ENCODE measurements around the gene PIGT. TPM values are rescaled to one million over a fixed set of nuclear protein-coding genes. Genes with fewer than 3 reads are reported as not detected.

Gene PIGT
- total and polyA plus RNA-seq, 2 experiments from 2014 or later: 48.4 to 63.1 TPM

DNA sequence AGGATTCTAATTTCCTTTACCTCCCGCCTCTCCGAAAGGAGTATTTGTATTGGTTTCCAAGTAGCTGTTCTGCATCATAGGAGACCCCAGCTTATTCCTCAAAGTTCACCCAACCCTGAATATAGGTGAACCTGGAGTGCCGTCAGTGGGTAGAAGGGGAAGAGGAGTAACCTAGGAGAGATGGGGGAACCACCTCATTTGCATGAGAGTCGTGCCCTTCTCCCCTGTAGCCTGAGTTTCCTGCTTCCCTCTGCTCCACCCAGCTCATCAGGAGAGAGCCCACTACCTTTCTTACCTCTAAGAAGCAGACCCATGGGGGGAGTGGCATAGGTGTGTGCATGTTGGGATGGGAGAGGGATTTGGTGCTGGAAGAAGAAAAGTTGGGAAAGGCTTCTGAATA lies 36.3 kb downstream of the PIGT start (continued):
- TF ChIP-seq, protein P1, sequence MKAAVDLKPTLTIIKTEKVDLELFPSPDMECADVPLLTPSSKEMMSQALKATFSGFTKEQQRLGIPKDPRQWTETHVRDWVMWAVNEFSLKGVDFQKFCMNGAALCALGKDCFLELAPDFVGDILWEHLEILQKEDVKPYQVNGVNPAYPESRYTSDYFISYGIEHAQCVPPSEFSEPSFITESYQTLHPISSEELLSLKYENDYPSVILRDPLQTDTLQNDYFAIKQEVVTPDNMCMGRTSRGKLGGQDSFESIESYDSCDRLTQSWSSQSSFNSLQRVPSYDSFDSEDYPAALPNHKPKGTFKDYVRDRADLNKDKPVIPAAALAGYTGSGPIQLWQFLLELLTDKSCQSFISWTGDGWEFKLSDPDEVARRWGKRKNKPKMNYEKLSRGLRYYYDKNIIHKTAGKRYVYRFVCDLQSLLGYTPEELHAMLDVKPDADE (IDR thresholded peaks at IDR 0.05): no peak
- no peak for TF ChIP-seq STAT1 (IDR thresholded peaks at IDR 0.05; ENCODE audit: unreplicated experiment)
- no peak for TF ChIP-seq POLR2AphosphoS5 (IDR thresholded peaks at IDR 0.05; ENCODE audit: low read depth)
- TF ChIP-seq EZH2 (IDR thresholded peaks at IDR 0.05; ENCODE audit: low read depth, unreplicated experiment): no peak
- TF ChIP-seq EZH2phosphoT487 (IDR thresholded peaks at IDR 0.05; ENCODE audit: unreplicated experiment): no peak
- TF ChIP-seq ZNF114 (CRISPR knock-in tag; IDR thresholded peaks at IDR 0.05): no peak
- no peak for TF ChIP-seq NANOG (IDR thresholded peaks at IDR 0.05; ENCODE audit: borderline replicate concordance)
- TF ChIP-seq ZNF331 (CRISPR knock-in tag; IDR thresholded peaks at IDR 0.05; ENCODE audit: low read depth): no peak
- TF ChIP-seq, protein P2, sequence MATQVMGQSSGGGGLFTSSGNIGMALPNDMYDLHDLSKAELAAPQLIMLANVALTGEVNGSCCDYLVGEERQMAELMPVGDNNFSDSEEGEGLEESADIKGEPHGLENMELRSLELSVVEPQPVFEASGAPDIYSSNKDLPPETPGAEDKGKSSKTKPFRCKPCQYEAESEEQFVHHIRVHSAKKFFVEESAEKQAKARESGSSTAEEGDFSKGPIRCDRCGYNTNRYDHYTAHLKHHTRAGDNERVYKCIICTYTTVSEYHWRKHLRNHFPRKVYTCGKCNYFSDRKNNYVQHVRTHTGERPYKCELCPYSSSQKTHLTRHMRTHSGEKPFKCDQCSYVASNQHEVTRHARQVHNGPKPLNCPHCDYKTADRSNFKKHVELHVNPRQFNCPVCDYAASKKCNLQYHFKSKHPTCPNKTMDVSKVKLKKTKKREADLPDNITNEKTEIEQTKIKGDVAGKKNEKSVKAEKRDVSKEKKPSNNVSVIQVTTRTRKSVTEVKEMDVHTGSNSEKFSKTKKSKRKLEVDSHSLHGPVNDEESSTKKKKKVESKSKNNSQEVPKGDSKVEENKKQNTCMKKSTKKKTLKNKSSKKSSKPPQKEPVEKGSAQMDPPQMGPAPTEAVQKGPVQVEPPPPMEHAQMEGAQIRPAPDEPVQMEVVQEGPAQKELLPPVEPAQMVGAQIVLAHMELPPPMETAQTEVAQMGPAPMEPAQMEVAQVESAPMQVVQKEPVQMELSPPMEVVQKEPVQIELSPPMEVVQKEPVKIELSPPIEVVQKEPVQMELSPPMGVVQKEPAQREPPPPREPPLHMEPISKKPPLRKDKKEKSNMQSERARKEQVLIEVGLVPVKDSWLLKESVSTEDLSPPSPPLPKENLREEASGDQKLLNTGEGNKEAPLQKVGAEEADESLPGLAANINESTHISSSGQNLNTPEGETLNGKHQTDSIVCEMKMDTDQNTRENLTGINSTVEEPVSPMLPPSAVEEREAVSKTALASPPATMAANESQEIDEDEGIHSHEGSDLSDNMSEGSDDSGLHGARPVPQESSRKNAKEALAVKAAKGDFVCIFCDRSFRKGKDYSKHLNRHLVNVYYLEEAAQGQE (IDR thresholded peaks at IDR 0.05; ENCODE audit: unreplicated experiment): no peak
- no peak for TF ChIP-seq CREB1 (CRISPR knock-in tag; IDR thresholded peaks at IDR 0.05; ENCODE audit: low read depth)

DNA sequence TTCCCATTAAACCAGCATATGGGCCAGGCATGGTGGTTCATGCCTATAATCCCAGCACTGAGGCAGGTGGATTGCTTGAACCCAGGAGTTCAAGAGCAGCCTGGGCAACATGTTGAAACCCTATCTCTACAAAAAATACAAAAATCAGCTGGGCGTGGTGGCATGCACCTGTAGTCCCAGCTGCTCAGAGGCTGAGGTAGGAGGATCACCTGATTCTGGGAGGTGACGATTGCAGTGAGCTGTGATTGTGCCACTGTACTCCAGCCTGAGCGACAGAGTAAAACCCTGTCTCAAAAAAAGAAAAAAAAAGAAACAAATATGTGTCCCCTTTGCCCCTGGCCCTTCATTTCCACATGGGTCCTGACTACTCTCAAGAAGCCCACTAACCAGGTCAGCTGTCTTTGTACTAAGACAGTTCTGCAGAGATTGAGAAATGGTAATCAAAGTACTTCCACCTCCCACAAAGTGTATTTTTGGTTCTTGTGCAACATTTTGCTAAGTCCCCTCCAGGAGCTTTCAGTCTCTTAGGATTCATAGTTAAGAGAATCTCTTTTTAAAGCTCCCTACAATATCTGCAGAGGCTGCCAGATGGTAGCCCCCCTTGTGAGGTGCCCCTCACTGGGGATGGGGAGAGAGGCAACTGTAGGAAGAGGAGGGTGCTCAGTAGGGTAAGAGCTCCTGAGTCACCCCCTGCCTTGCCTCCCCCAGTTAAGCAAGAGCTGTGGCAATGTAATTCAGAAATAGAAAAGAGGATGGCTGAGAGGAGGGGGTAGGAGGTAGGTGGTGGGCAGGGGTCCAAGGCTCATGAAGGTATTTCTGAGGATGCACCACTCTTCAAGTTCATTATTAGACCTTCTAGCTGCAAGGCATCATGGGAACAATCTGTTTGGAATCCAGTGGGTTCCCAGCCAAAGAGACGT lies 37.1 kb downstream of the PIGT start:
- Histone ChIP-seq H3K4me3 (no peak overlapping the region), H3F3A (replicated peaks; ENCODE audit: low read depth) (0 out of 2 replicates have a peak, but pooled peaks cover 3% of the 10 kb centered on the region), H3K4me1 (ENCODE audit: insufficient read depth) (peaks cover 8% of the 10 kb centered on the region), H3K27me3 (ENCODE audit: insufficient read depth) (no peaks in the 10 kb centered on the region), H3K79me2 (replicated peaks; ENCODE audit: insufficient read depth) (no peaks in the 10 kb centered on the region), H3K9me2 (ENCODE audit: insufficient read depth) (no peaks in the 10 kb centered on the region), H3K36me3 (ENCODE audit: insufficient read depth) (no peaks in the 10 kb centered on the region), H3K27ac (ENCODE audit: low read depth) (no peak overlapping the region), H3K4me2 (no peak overlapping the region), H2AFZ (no peak overlapping the region), H4K20me1 (replicated peaks; ENCODE audit: insufficient read depth) (no peaks in the 10 kb centered on the region)
- Mint-ChIP-seq H3K36me3 (ENCODE audit: low read depth) (no peaks in the 10 kb centered on the region), H3K9me3 (no peaks in the 10 kb centered on the region), H3K27ac (no peak overlapping the region), H3K4me1 (peaks cover 8% of the 10 kb centered on the region), H3K4me3 (no peak overlapping the region), H3K27me3 (ENCODE audit: insufficient read depth, low read depth, poor library complexity) (peaks cover 3% of the 10 kb centered on the region)
- no peak for DNase-seq (ENCODE audit: low spot score)
- ATAC-seq: no peak
- TF ChIP-seq, protein P3, sequence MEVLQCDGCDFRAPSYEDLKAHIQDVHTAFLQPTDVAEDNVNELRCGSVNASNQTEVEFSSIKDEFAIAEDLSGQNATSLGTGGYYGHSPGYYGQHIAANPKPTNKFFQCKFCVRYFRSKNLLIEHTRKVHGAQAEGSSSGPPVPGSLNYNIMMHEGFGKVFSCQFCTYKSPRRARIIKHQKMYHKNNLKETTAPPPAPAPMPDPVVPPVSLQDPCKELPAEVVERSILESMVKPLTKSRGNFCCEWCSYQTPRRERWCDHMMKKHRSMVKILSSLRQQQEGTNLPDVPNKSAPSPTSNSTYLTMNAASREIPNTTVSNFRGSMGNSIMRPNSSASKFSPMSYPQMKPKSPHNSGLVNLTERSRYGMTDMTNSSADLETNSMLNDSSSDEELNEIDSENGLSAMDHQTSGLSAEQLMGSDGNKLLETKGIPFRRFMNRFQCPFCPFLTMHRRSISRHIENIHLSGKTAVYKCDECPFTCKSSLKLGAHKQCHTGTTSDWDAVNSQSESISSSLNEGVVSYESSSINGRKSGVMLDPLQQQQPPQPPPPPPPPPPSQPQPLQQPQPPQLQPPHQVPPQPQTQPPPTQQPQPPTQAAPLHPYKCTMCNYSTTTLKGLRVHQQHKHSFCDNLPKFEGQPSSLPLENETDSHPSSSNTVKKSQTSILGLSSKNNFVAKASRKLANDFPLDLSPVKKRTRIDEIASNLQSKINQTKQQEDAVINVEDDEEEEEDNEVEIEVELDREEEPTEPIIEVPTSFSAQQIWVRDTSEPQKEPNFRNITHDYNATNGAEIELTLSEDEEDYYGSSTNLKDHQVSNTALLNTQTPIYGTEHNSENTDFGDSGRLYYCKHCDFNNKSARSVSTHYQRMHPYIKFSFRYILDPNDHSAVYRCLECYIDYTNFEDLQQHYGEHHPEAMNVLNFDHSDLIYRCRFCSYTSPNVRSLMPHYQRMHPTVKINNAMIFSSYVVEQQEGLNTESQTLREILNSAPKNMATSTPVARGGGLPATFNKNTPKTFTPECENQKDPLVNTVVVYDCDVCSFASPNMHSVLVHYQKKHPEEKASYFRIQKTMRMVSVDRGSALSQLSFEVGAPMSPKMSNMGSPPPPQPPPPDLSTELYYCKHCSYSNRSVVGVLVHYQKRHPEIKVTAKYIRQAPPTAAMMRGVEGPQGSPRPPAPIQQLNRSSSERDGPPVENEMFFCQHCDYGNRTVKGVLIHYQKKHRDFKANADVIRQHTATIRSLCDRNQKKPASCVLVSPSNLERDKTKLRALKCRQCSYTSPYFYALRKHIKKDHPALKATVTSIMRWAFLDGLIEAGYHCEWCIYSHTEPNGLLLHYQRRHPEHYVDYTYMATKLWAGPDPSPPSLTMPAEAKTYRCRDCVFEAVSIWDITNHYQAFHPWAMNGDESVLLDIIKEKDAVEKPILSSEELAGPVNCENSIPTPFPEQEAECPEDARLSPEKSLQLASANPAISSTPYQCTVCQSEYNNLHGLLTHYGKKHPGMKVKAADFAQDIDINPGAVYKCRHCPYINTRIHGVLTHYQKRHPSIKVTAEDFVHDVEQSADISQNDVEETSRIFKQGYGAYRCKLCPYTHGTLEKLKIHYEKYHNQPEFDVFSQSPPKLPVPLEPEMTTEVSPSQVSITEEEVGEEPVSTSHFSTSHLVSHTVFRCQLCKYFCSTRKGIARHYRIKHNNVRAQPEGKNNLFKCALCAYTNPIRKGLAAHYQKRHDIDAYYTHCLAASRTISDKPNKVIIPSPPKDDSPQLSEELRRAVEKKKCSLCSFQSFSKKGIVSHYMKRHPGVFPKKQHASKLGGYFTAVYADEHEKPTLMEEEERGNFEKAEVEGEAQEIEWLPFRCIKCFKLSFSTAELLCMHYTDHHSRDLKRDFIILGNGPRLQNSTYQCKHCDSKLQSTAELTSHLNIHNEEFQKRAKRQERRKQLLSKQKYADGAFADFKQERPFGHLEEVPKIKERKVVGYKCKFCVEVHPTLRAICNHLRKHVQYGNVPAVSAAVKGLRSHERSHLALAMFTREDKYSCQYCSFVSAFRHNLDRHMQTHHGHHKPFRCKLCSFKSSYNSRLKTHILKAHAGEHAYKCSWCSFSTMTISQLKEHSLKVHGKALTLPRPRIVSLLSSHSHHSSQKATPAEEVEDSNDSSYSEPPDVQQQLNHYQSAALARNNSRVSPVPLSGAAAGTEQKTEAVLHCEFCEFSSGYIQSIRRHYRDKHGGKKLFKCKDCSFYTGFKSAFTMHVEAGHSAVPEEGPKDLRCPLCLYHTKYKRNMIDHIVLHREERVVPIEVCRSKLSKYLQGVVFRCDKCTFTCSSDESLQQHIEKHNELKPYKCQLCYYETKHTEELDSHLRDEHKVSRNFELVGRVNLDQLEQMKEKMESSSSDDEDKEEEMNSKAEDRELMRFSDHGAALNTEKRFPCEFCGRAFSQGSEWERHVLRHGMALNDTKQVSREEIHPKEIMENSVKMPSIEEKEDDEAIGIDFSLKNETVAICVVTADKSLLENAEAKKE (CRISPR knock-in tag; IDR thresholded peaks at IDR 0.05): no peak
- TF ChIP-seq EZH2phosphoT487 (IDR thresholded peaks at IDR 0.05; ENCODE audit: unreplicated experiment): no peak
- TF ChIP-seq CREB1 (CRISPR knock-in tag; IDR thresholded peaks at IDR 0.05; ENCODE audit: low read depth): no peak
- TF ChIP-seq, protein P1 (IDR thresholded peaks at IDR 0.05): no peak
- no peak for TF ChIP-seq NANOG (IDR thresholded peaks at IDR 0.05; ENCODE audit: borderline replicate concordance)
- no peak for TF ChIP-seq JUNB (IDR thresholded peaks at IDR 0.05; ENCODE audit: unreplicated experiment)

Measured in GM23338 (cell line).